ENCODE measurements around the gene DISC1. TPM values are rescaled to one million over a fixed set of nuclear protein-coding genes. Genes with fewer than 3 reads are reported as not detected.

Gene DISC1
- total RNA-seq, 1 experiment from 2014 or later, result 13.5 TPM

- no peaks in the 10 kb centered on the region for H3K4me1 Mint-ChIP-seq (ENCODE audit: low read depth, unreplicated experiment)
- Histone ChIP-seq H3K9me3 (no peaks in the 10 kb centered on the region), H3K36me3 (ENCODE audit: control insufficient read depth, insufficient read depth, low read length) (no peaks in the 10 kb centered on the region), H3K4me1 (no peaks in the 10 kb centered on the region), H3K4me3 (ENCODE audit: low read depth, low read length) (no peak overlapping the region), H3K27me3 (replicated peaks; ENCODE audit: control insufficient read depth, insufficient read depth, low read length) (no peaks in the 10 kb centered on the region)
- no peak overlapping the region for H3K27ac Mint-ChIP-seq (ENCODE audit: unreplicated experiment)
- ChIA-PET CTCF (interaction anchor here (0.6 kb wide), 1 partner anchor 21 kb away, joined by 3 read pairs; no protein-coding TSS in a partner anchor), POLR2A (no interaction called here)
- H3K4me3 Mint-ChIP-seq (ENCODE audit: unreplicated experiment), result no peak overlapping the region
- no peaks in the 10 kb centered on the region for H3K9me3 Mint-ChIP-seq (ENCODE audit: unreplicated experiment)
- H3K36me3 Mint-ChIP-seq (ENCODE audit: insufficient read depth, unreplicated experiment), result peaks cover 6% of the 10 kb centered on the region
- TF ChIP-seq CTCF (IDR thresholded peaks at IDR 0.05; ENCODE audit: insufficient read depth in 1 of 2, low read depth in 1 of 2, low read length in 1 of 2, severe bottlenecking in 1 of 2, unreplicated experiment in 1 of 2), result no peak
- no peak for DNase-seq
- BruUV-seq (replicated peaks), result no TSS peak
- H3K27me3 Mint-ChIP-seq (ENCODE audit: insufficient read depth, unreplicated experiment), result no peaks in the 10 kb centered on the region
- intact Hi-C loops (cut with micrococcal nuclease; ENCODE audit: unreplicated experiment), result no loop called here
These were observed 108.8 kb downstream of the DISC1 start for GRCh38 chr1:231735411-231735810.

GRCh38 chr1:231735941-231736340, 109.4 kb downstream of the DISC1 start:
- BruUV-seq (replicated peaks), result no TSS peak
- intact Hi-C loops (cut with micrococcal nuclease; ENCODE audit: unreplicated experiment), result no loop called here
- peaks cover 6% of the 10 kb centered on the region for H3K36me3 Mint-ChIP-seq (ENCODE audit: insufficient read depth, unreplicated experiment)
- ChIA-PET CTCF (interaction anchor here (0.6 kb wide), 1 partner anchor 21 kb away, joined by 3 read pairs; no protein-coding TSS in a partner anchor), POLR2A (no interaction called here)
- H3K27me3 Mint-ChIP-seq (ENCODE audit: insufficient read depth, unreplicated experiment), result no peaks in the 10 kb centered on the region
- no peak for TF ChIP-seq CTCF (IDR thresholded peaks at IDR 0.05; ENCODE audit: insufficient read depth in 1 of 2, low read depth in 1 of 2, low read length in 1 of 2, severe bottlenecking in 1 of 2, unreplicated experiment in 1 of 2)
- no peak overlapping the region for H3K27ac Mint-ChIP-seq (ENCODE audit: unreplicated experiment)
- no peaks in the 10 kb centered on the region for H3K36me3 ChIP-seq (ENCODE audit: control insufficient read depth, insufficient read depth, low read length)
- H3K9me3 Mint-ChIP-seq (ENCODE audit: unreplicated experiment), result no peaks in the 10 kb centered on the region
- H3K4me3 ChIP-seq (ENCODE audit: low read depth, low read length), result no peak overlapping the region
- H3K9me3 ChIP-seq, result no peaks in the 10 kb centered on the region
- H3K27me3 ChIP-seq (replicated peaks; ENCODE audit: control insufficient read depth, insufficient read depth, low read length), result no peaks in the 10 kb centered on the region
- H3K4me1 ChIP-seq, result no peaks in the 10 kb centered on the region
- no peaks in the 10 kb centered on the region for H3K4me1 Mint-ChIP-seq (ENCODE audit: low read depth, unreplicated experiment)
- no peak overlapping the region for H3K4me3 Mint-ChIP-seq (ENCODE audit: unreplicated experiment)
- DNase-seq, result no peak

GRCh38 chr1:231736464-231736863, 109.9 kb downstream of the DISC1 start:
- BruUV-seq (replicated peaks), result no TSS peak
- no peaks in the 10 kb centered on the region for H3K9me3 Mint-ChIP-seq (ENCODE audit: unreplicated experiment)

More at GRCh38 chr1:231736464-231736863, 109.9 kb downstream of the DISC1 start:
- TF ChIP-seq CTCF (IDR thresholded peaks at IDR 0.05; ENCODE audit: insufficient read depth in 1 of 2, low read depth in 1 of 2, low read length in 1 of 2, severe bottlenecking in 1 of 2, unreplicated experiment in 1 of 2), result no peak
- CTCF ChIA-PET, result no interaction called here
- H3K4me1 ChIP-seq, result no peaks in the 10 kb centered on the region
- no peaks in the 10 kb centered on the region for H3K9me3 ChIP-seq
- DNase-seq, result no peak
- Mint-ChIP-seq H3K4me1 (ENCODE audit: low read depth, unreplicated experiment) (no peaks in the 10 kb centered on the region), H3K27me3 (ENCODE audit: insufficient read depth, unreplicated experiment) (no peaks in the 10 kb centered on the region), H3K36me3 (ENCODE audit: insufficient read depth, unreplicated experiment) (peaks cover 6% of the 10 kb centered on the region), H3K27ac (ENCODE audit: unreplicated experiment) (no peak overlapping the region), H3K4me3 (ENCODE audit: unreplicated experiment) (no peak overlapping the region)
- no peaks in the 10 kb centered on the region for H3K36me3 ChIP-seq (ENCODE audit: control insufficient read depth, insufficient read depth, low read length)
- no peak overlapping the region for H3K4me3 ChIP-seq (ENCODE audit: low read depth, low read length)
- POLR2A ChIA-PET, result no interaction called here
- intact Hi-C loops (cut with micrococcal nuclease; ENCODE audit: unreplicated experiment), result no loop called here
- no peaks in the 10 kb centered on the region for H3K27me3 ChIP-seq (replicated peaks; ENCODE audit: control insufficient read depth, insufficient read depth, low read length)

Measured in Caco-2 (cell line).